NCI-H2107 treated with DMSO at 0.1 percent for 48 hours (cell line): ENCODE data around the gene LY6G6F.

Experiments used
- DNase-seq: peaks from one replicate; lab custom pipeline; 2025; ENCODE audit not compliant: unreplicated experiment; lab: John Stamatoyannopoulos, UW

LY6G6F gene

DNA sequence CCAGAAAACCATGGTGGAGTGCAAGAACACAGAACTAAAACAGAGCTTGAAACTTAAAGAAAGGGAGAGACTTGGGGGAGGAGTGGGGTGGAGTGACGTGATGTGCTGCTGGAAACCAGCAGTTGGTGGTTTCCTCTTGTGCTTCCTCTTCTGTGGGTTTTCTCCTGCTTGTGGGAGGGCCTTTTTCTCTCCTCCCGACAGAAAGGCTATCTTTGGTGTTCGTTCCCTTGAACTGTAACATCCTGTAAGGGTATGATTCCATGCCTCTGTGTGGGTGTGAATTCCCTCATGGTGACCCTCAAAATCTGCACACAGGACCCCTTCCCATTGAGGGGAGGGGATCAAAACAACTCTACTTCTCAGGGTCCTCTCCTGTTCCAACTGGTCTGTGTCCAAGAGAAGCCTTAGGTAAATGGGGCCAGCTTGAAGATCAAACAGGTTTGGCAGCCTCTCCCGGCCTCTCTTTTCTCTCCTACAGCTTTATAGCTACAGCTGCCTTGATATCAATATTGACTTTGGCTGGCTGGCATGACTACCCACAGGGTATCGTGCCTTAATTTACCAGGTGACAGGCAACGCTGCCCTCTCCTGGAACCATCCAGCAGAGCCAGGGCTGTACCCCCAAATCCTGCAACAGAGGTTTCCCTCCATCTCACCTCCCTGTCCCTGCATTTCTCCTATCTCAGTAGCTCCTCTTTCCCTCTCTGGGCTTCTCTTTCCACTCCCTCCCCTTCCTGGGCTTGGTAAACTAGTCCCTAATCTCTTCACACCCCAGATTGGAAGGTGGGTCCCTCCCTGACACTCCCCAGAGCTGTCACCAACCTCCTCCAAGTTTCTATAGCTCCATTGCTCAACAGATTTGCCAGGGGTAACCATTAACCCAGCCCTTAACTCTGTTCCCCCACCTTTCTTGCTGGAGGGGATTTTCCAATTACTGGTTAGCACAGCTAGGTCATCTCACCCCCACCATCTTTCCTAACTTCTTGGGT is 31.6 kb downstream of the LY6G6F start:
- DNase-seq: no peak

DNA sequence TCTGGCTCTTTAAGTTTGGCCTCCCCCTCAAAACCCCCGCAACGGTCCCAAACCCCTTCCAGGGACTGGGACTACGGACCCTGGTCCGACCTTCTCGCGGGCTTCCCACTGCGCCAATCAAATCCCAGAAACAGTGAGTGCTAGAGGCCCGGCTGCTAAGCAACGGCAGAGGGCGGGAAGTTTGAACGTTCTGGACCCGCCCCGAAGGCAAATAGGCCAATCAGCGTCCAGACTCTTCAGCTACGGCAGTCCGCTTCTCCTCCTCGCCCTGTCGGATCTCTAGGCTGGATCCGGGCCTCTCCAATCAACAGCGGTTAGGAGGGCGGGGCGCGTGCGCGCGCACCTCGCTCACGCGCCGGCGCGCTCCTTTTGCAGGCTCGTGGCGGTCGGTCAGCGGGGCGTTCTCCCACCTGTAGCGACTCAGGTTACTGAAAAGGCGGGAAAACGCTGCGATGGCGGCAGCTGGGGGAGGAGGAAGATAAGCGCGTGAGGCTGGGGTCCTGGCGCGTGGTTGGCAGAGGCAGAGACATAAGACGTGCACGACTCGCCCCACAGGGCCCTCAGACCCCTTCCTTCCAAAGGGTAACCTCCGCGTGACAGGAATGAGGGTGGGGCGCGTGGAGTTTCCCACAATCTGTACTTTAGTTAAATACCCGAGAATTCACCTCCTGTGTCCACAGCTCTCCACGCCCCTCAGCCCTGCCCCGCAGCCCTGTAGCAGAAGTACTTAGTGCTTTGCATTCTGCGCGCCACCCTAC is 33.2 kb downstream of the LY6G6F start, which contains the start of gene MSH5:
Gene MSH5, plus strand, starts transcription at position 367 of the 758 bp plus-strand sequence. CDS start 462 bp downstream, outside the sequence.
- no peak for DNase-seq

DNA sequence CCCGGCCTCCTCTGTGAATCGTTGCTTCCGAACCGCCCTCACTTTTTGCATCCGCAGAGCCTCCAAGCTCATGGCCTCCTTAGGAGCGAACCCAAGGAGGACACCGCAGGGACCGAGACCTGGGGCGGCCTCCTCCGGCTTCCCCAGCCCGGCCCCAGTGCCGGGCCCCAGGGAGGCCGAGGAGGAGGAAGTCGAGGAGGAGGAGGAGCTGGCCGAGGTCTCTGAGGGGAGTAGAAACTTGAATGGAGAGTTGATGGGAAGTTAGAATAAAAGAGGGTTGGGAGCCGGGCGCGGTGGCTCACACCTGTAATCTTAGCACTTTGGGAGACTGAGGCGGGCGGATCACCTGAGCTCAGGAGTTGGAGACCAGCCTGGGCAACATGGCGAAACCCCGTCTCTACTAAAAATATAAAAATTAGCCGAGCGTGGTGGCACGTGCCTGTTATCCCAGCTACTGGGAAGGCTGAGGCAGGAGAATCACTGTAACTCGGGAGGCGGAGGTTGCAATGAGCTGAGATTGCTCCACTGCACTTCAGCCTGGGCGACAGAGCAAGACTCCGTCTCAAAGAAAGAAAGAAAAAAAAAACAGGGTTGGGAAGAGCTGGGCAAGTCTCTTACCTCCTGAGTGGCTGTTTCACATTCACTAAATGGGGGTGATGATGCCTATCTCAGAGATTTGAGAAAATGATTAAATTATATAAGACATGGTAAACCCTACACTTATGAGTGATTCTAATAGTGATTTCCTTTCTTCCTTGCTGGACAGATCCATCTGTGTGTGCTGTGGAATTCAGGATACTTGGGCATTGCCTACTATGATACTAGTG is 33.9 kb downstream of the LY6G6F start:
- DNase-seq: no peak

DNA sequence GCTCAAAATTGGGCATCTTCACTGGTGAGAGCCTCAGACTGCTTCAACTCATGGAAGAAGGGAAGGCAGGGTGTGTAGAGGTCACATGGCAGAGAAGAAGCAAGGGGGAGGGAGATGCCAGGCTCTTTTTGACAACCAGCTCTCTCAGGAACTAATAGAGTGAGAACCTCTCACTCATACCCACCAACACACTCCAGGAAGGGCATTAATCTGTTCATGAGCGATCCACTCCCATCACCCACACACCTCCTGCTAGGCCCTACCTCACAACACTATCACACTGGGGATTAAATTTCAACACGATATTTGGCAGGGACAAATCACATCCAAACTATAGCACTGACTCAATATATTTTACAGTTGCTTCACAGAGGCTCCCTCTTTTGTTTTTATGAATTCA is 35.1 kb downstream of the LY6G6F start:
- no peak for DNase-seq

DNA sequence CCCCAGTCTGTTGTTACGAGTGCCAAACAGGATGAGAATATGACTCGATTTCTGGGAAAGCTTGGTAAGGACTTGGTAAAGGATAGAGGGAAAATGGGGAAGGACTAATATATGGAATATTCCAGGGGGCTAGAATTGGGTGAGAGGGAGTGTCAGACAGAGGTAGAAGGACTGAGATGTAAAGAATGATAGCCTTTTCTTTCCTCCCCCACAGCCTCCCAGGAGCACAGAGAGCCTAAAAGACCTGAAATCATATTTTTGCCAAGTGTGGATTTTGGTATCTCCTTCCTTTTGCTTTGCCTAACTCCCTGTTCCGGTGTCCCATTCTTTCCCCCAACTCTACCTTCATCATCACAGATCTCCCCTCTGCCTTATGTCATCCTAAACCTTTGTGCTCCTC is 36.2 kb downstream of the LY6G6F start:
- DNase-seq: no peak

DNA sequence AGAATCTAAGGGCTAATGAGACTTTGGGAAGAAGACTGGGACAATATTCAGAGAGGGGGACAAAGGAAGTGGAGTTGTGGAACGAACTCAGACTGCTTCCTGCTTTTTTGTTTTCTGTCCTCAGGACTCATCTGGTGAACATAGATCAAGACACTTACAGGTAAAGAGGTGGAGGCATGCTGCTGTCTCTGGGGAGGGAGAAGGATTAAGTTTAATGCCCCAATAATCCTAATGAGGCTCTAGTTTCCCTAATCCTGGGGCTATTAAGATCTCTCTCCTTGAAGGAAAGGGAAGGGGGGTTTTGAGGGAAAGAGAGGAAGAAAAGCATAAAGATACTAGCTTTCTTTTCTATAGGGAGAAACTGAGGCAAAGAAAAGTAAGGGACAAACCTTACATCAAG is 37.8 kb downstream of the LY6G6F start:
- DNase-seq: no peak

DNA sequence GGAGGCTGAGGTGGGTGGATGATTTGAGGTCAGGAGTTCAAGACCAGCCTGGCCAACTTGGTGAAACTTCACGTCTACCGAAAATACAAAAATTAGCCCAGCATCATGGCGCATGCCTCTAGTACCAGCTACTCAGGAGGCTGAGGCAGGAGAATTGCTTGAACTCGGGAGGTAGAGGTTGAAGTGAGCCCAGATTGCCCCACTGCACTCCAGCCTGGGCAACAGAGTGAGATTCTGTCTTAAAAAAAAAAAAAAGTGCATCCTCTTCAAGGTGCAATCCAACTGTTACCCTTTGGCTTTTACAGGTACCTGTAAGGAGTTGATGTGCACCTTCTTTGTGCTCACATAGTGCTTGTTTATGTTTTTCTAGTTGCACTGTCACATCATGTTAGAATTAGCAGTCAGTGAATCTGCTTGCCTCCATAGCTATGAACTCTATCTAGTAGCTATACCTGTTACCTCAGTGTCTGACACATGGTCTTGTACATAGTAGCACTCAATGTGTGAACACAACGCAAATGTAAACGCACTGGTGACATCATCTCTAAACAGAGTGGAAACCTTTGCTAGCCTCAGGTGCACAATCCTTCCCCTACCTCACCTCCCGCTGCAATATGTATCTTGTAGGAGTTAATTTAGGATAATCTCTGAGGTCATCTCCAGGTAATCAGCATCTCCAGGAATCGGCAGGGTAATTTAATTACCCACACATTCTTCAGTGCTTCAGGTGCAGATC is 42.8 kb downstream of the LY6G6F start:
- no peak for DNase-seq

DNA sequence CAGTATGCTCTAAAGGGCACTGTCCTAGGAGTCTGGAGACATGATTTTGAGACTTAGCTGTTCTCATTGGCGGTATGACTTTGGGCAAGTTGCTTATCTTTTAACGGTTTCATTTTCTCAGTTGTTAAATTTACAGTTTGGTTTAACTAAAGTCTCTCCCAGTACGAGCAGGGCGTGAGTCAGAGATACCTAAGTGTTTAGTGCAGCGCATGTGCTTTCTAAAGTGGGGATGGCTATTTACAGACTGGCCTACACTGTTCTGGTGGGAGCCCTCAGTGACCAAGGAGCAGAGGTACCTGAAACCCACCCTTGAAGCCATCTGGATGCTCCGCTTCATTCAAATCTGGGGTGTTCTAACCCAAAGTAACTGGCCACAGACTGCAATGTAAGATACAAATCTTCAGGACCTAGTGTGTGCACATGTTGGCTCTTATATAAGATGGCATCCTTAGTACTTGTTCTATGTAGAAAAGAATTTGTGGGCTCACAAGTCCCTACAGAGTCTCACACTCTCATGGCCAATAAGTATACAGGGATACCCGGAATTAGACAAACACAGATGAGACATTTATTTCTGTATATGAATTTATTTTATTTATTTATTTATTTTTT is 43.9 kb downstream of the LY6G6F start:
- no peak for DNase-seq

DNA sequence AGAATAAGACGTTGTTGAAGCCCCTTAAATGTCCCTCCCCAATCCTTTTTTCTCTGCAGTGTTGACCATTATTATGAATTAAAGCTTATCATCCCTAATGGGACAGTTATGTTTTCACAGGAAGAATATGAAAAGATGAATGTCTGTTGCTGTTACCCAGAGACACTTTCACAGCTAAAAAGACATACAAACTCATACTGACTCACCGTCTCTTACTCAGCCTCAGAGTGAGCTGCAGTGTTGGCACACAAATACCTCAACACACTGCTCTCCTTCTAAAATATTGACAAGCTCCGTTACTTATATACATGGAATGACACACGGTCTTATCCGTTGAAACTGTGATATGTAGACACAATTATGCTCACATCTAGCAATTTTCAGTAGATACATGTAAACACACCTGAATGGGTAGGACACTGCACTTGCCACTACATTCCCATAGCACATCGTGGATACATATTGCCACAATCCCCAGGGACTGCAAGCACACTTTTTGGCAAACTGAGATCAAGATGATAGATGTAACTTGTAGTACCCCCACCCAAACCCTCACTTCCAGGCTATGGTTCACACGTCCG is 46.2 kb downstream of the LY6G6F start:
- DNase-seq: no peak

DNA sequence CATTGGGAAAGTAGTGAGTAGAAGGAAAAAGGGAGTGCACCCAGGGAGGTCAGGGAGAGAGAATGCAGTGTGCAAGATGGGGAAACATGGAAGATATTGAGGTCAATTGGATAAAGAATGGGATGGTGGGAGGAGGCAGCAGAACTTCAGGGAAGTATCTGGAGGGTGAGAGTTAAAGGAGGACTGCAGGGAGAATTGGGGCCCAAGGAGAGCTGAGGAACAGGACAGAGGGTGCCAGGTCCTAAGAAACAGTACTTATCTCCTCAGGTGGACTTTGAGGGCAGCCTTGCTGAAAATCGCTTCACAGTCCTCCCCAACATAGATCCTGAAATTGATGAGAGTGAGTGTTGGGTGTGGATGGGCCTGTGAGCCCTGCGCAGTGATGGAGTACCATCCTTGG is 51.6 kb downstream of the LY6G6F start:
- no peak for DNase-seq
